SK-N-MC (cell line): ENCODE data around the gene MAP3K21.

Experiments
- EZH2 ChIP-seq: fragments of 200-600 bp; sonication (generic); IDR thresholded peaks from one replicate; pipeline ENCODE4 v1.6.1; 2017; ENCODE audit warnings: antibody characterized with exemption
- POLR2AphosphoS5 ChIP-seq: IDR thresholded peaks from 2 replicates; pipeline ENCODE4 v1.6.1; 2012; ENCODE audit warnings: mild to moderate bottlenecking, low read depth, low read length, borderline replicate concordance

- no peak for TF ChIP-seq EZH2
- no peak for TF ChIP-seq POLR2AphosphoS5
These were observed 105.4 kb downstream of the MAP3K21 start for GRCh38 chr1:233432916-233433315.
